CD1c-positive myeloid dendritic cell (primary cell): ENCODE results near the gene LALBA.
"Not testable (repeated sequence)": the region's sequence is repeated elsewhere in the genome, so short reads cannot be mapped to it uniquely, and the experiment has no call there.

ENCODE experiments used
- DNase-seq: peaks from one replicate; pipeline ENCODE4 v3.0.0-alpha.2; 2016; ENCODE audit errors: extremely low spot score

Gene LALBA

GRCh38 chr12:48569946-48570345 is at the start of gene LALBA:
TSS of gene LALBA (minus strand) at chr12:48570046. CDS start at chr12:48570020, 26 bp downstream.
- no peak for DNase-seq

DNA sequence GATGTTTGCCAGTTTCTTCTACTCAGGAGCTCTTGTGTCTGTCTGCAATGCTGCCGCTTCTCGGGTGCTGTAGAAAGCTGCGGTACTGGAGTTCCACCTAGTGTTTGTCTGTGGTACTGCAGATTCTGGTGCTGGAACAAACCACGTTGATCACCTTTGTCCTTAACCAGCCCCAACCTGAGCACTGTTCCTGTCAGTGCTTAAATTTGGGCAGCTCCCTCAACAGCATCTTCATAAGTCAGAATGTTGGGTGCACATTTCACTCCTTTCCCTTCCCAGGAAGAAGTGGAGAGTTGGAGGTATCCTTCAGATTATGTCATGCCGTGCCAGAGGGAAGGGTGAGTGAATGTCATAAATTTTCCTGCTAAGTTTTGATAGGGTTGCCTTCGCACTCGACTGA is 48.7 kb upstream of the LALBA start:
- peak; percentile 76 for DNase-seq

- no peak for DNase-seq
These were observed 45.8 kb upstream of the LALBA start for GRCh38 chr12:48615681-48616080.

GRCh38 chr12:48613321-48613720 is 43.5 kb upstream of the LALBA start:
- DNase-seq = no peak

GRCh38 chr12:48602192-48602989 is 32.5 kb upstream of the LALBA start:
- no peak for DNase-seq

GRCh38 chr12:48601013-48601756 is 31.3 kb upstream of the LALBA start:
- DNase-seq = no peak

DNA sequence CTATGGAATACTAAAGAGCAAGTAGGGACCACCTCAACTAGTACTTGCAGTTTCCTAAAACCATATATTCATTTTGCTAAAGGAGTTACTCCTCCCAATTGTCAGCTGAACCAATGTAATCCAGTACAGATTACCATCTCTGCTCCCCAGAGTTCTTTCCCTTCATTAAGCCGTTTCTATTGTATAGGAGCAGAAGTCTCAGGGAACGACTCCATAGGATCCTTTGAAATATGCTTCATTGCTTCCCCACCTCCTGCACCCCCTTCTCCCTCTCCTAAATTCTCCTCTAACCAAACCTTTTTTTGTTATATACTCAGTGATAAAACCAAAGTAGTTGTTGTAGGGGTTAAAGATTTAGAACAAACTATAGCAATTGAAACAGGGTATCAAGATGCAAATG is 30.7 kb upstream of the LALBA start:
- no peak for DNase-seq

GRCh38 chr12:48592591-48593086 is 22.8 kb upstream of the LALBA start:
- no peak for DNase-seq

DNA sequence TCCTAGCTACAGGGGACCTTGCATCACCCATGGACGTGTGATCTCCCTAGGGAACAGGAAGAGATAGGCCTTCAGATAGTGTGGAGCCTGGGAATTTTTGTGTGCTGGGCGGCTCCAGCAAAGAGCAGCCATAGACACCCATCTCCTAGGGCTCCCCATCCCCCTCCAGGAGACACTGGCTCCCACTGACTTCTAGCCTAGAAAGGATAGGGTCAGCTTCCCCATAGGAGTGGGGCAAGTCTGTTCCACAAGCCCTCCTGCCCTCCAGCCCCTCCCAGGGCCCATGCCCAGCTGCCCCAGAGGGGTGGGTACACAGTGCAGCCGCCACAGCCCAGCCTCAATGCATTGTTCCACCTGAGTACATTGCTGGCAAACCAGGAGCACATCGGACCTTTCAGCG is 16.5 kb upstream of the LALBA start:
- DNase-seq = no peak

DNA sequence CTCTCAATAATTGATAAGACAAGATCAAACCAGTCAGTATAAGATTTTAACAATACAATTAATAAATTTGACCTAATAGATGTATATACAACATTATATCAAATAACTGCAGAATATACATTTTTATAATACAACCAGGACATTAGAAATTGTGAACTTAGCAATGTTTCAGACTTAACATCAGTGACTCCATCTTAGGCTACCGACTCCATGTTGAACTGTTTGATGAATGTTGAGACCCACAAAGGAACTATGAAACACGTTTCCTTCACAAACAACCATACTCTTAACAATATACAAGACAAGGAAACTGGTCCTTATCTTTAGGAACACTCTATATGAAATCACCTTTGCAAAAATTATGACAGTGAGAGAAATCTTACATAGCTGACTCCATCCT is 13.9 kb upstream of the LALBA start:
- DNase-seq = no peak

DNA sequence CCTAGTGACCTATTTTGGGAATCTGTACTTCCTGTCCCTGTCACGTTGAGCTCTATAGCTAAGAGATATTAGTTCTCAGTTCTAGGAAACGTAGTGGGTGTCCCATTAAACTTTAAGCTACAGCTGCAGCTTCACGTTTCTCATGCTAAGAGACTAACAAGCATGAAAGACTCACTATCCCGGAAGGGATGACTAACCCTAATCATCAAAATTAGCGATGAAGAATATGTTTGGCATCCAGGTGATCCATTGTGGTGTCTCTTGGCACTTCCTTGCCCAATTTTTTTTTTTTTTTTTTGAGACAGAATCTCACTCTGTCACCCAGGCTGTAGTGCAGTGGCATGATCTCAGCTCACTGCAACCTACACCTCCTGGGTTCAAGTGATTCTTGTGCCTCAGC is 11.0 kb upstream of the LALBA start:
- no peak for DNase-seq

DNA sequence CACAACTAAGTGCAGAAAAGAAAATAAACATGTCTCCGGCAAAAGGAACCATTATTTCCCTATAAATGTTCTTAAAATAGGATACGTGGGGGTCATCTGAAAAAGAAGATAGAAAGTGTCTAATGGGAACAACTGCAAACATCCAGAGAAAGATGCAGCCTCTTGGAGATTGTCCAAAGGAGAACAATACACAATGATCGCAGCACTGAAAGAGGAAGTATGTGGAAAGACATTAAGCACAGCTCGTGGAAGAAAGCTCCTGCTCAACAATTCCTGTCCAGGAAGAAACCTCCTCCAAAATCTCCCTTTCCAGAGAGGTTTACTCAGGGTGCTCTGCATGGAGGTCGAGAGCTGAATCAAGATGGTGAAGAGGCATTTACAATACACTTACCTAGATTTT is 2.5 kb upstream of the LALBA start:
- no peak for DNase-seq

- no peak for DNase-seq
These were observed 2.1 kb downstream of the LALBA start for GRCh38 chr12:48567731-48568130.

DNA sequence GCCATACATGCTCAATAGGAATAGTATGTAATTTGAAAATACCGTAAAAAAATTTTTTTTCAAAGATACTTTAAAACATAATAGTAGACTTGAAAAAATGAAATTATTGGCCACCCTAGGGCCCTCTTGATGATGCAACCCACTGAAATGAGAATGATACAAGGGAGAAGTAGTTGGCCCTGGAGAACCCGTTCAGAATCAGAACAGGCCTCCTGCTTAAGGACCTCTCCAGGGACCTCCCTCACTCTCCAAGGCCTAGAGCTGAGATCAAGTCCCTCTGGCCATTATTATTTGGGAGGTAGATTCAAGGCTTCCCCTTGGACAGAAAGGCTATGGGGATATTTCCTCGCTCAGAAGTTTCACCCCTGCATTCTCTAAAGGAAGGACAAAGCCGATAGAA is 11.9 kb downstream of the LALBA start:
- DNase-seq = no peak

- DNase-seq = no peak
These were observed 13.2 kb downstream of the LALBA start for GRCh38 chr12:48556631-48557030.

DNA sequence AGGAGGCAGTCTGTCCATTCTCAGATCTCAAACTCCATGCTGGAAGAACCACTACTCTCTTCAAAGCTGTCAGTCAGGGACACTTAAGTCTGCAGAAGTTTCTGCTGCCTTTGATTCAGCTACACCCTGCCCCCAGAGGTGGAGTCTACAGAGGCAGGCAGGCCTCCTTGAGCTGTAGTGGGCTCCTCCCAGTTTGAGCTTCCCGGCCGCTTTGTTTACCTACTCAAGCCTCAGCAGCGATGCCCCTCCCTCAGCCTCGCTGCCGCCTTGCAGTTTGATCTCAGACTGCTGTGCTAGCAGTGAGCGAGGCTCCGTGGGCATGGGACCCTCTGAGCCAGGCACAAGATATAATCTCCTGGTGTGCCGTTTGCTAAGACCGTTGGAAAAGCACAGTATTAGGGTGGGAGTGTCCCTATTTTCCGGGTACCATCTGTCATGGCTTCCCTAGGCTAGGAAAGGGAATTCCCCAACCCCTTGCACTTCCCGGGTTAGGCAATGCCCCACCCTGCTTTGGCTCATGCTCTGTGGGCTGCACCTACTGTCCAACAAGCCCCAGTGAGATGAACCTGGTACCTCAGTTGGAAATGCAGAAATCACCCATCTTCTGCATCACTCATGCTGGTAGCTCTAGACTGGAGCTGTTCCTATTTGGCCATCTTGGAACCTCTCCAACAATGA is 16.0 kb downstream of the LALBA start:
- not testable (repeated sequence) for DNase-seq

GRCh38 chr12:48551636-48552035 is 18.2 kb downstream of the LALBA start:
- not testable (repeated sequence) for DNase-seq

GRCh38 chr12:48547012-48547411 is 22.8 kb downstream of the LALBA start:
- not testable (repeated sequence) for DNase-seq

DNA sequence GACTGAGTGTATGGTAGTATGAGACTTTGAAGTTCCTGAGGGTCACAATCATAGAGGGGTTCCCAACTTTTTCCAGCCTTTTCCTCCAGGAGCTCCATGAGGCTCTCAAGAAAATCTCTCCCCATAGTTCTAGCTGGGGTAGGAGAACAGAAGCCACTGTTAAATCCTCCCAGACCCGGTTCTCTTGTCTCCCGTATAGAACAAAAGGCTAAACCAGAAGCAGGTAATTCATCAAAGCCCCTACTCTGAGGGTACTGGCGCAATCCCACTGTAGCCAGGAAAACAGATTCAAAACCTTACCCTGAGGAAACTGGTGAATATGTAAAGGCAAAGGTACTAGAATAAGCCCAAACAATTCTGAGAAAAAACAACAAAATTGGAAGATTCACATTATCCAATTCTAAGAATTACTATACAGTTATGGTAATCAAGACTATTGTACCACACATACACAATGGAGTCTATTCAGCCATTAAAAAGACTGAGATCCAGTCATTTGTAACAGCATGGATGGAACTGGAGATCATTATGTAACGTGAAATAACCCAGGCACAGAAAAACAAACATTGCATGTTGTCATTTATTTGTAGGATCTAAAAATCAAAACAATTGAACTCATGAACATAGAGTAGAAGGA is 23.9 kb downstream of the LALBA start:
- DNase-seq = no peak

DNA sequence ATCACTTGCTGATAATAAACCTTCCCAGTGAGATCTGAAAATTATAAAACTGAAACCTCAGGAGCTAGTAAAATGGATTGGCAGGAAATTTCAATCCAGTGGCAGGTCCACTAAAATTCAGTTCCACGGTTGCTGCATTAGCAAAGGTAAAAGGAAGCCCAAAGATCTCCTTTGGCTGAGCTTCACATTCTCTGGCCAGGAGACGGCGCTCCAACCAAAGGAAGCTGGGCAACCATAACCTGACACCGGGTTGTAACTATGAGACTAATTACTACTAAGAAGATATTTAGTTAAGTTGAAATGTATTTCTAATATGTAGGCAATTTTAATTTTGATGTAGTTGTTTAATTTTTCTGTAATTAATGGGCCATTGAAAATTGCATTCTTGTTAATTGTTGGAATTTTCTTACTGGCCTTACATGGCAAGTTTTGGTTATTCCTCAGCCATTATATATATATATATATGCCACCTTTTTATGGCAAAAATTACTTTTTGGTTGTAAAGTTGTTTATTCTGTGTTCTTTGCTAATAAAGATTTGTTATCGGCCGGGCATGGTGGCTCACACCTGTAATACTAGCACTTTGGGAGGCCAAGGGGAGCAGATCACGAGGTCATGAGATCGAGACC is 27.4 kb downstream of the LALBA start:
- peak; percentile 33 for DNase-seq

DNA sequence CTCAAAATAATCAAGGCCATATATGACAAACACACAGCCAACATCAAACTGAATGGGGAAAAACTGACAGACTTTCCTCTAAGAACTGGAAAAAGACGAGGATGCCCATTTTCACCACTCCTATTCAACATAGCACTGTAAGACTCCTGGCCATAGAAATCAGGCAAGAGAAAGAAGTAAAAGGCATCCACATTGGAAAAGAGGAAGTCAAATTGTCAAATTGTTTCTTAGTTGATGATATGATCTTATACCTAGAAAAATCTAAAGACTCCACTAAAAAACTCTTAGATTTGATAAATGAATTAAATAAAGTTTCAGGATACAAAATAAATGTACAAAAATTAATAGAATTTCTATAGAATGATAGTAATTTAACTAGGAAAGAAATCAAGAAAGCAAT is 33.2 kb downstream of the LALBA start:
- no peak for DNase-seq

DNA sequence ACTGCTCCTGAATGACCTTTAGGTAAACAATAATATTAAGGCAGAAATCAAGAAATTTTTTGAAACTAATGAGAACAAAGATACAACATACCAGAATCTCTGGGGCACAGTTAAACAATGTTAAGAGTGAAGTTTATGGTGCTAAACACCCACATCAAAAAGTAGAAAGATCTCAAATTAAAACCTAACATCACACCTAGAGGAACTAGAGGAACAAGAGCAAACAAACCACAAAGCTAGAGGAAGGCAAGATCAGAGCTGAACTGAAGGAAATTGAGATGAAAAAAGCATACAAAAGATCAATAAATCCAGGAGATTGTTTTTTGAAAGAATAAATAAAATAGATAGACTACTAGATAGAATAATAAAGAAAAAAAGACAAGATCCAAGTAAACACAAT is 37.2 kb downstream of the LALBA start:
- DNase-seq = no peak
